Measurements from ENCODE around the gene ZP2.

GRCh38 chr16:21199607-21200218 lies 11.7 kb downstream of the ZP2 start:
- TF ChIP-seq CTCF (IDR thresholded peaks at IDR 0.05) (no peak), POLR2AphosphoS5 (IDR thresholded peaks at IDR 0.05) (no peak), POLR2A (IDR thresholded peaks at IDR 0.05) (no peak), EP300 (IDR thresholded peaks at IDR 0.05) (no peak)

All from gastroesophageal sphincter (tissue), 3 donors.